HepG2 (cell line): ENCODE results near the gene TMEM215. TPM values are rescaled to one million over a fixed set of nuclear protein-coding genes. Genes with fewer than 3 reads are reported as not detected.

Source experiments
- ATAC-seq: fragments of 200-7000 bp; cut with Tn5 transposase; 3 replicates; pipeline ENCODE4 v1.9.1; 2020; ENCODE audit warnings: mild to moderate bottlenecking, moderate library complexity
- BruUV-seq: library from RNA; stranded (reverse); fragments of 400-500 nt; replicated peaks from 2 replicates; lab custom pipeline; 2021; lab: Mats Ljungman, UMichigan
- CTCF ChIA-PET: fragments of 300-600 bp; formaldehyde crosslinking; extraction: SDS; loops from one replicate; lab custom pipeline; 2021; ENCODE audit warnings: low total read pairs, inconsistent platforms, low intra/inter-chr PET ratio; lab: Yijun Ruan, JAX
- POLR2A ChIA-PET: fragments of 350-600 bp; sonication (Branson Sonifier 250); formaldehyde crosslinking; loops from one replicate; lab custom pipeline; 2020; ENCODE audit warnings: antibody characterized with exemption, inconsistent platforms; lab: Yijun Ruan, JAX
- DNase-seq: peaks from one replicate; pipeline ENCODE4 v3.0.0-alpha.2; 2015; ENCODE audit warnings: low spot score
- FAIRE-seq: peaks from 3 replicates; lab custom pipeline; 2011; peaks lifted over from hg19 to GRCh38; lab: Jason Lieb, UNC
- H2AFZ ChIP-seq: one replicate; pipeline ENCODE4 v1.6.1; 2011; ENCODE audit warnings: low read length, inconsistent platforms
- H3K27ac ChIP-seq: fragments of 300-600 bp; 3 replicates; pipeline ENCODE4 v1.8.0; 2011; ENCODE audit warnings: mixed run types, mild to moderate bottlenecking, mixed read lengths, low read length, inconsistent platforms; ENCODE audit not compliant: insufficient read depth; ENCODE audit errors: extremely low read length
- H3K27me3 ChIP-seq, 2 experiments: fragments of 200-600 bp in 1 of 2; 2 replicates in 1 of 2; 3 replicates in 1 of 2; pipeline versions ENCODE4 v1.6.0 to v1.8.0; 2011; ENCODE audit warnings: low read length in 2 of 2, mild to moderate bottlenecking in 2 of 2, moderate library complexity in 2 of 2, inconsistent platforms in 1 of 2; ENCODE audit not compliant: insufficient read depth in 2 of 2, control insufficient read depth in 1 of 2
- H3K36me3 ChIP-seq, 2 experiments: fragments of 200-600 bp in 1 of 2; replicated peaks in 1 of 2; 2 replicates in 1 of 2; 3 replicates in 1 of 2; pipeline versions ENCODE4 v1.5.1 to v1.8.0; 2011; ENCODE audit warnings: low read length in 2 of 2, inconsistent platforms in 1 of 2; ENCODE audit not compliant: insufficient read depth in 2 of 2, control insufficient read depth in 1 of 2
- H3K4me1 ChIP-seq: 2 replicates; pipeline ENCODE4 v1.5.1; 2012; ENCODE audit warnings: low read length, inconsistent platforms; ENCODE audit not compliant: insufficient read depth
- H3K4me2 ChIP-seq: 2 replicates; pipeline ENCODE4 v1.6.0; 2011; ENCODE audit warnings: low read depth, low read length, inconsistent platforms
- H3K4me3 ChIP-seq, 3 experiments: fragments of 200-600 bp in 1 of 3; sonication (generic), shearing (Covaris generic) in 1 of 3; replicated peaks in 1 of 3; 2 replicates each; pipeline ENCODE4 v1.5.1; 2011 to 2016; ENCODE audit warnings: low read length in 3 of 3, inconsistent platforms in 2 of 3, low read depth in 2 of 3, mild to moderate bottlenecking in 2 of 3, control low read depth in 1 of 3, mixed read lengths in 1 of 3; ENCODE audit not compliant: insufficient read depth in 1 of 3
- H3K79me2 ChIP-seq: one replicate; pipeline ENCODE4 v1.6.1; 2011; ENCODE audit warnings: low read length, inconsistent platforms; ENCODE audit not compliant: insufficient read depth
- H3K9ac ChIP-seq: 2 replicates; pipeline ENCODE4 v1.6.0; 2011; ENCODE audit warnings: mild to moderate bottlenecking, low read depth, low read length, inconsistent platforms; ENCODE audit not compliant: insufficient read depth
- H3K9me3 ChIP-seq: 2 replicates; pipeline ENCODE4 v1.5.1; 2012; ENCODE audit warnings: mild to moderate bottlenecking, low read length
- H4K20me1 ChIP-seq: 2 replicates; pipeline ENCODE4 v1.6.0; 2011; ENCODE audit warnings: inconsistent platforms, mild to moderate bottlenecking, low read length, moderate library complexity; ENCODE audit not compliant: insufficient read depth
- CBFB ChIP-seq: sonication (generic); formaldehyde crosslinking; IDR thresholded peaks from 2 replicates; pipeline ENCODE4 v1.4.0; 2020; ENCODE audit warnings: missing genetic modification reagents
- HNRNPUL1 ChIP-seq: fragments of 200-400 bp; formaldehyde crosslinking; IDR thresholded peaks from 2 replicates; pipeline ENCODE4 v1.6.1; 2017; ENCODE audit warnings: low read depth, mild to moderate bottlenecking, low read length, moderate library complexity
- NFATC3 ChIP-seq: sonication (generic); formaldehyde crosslinking; IDR thresholded peaks from 2 replicates; pipeline ENCODE4 v1.5.1; 2020; ENCODE audit warnings: mild to moderate bottlenecking, missing genetic modification reagents
- ZFP82 ChIP-seq: sonication (generic); formaldehyde crosslinking; IDR thresholded peaks from 2 replicates; pipeline ENCODE4 v1.5.1; 2020; ENCODE audit warnings: mild to moderate bottlenecking, missing genetic modification reagents, borderline replicate concordance
- ZNF644 ChIP-seq: IDR thresholded peaks from 2 replicates; pipeline ENCODE4 v1.6.1; 2016; ENCODE audit warnings: low read depth
- ZNF878 ChIP-seq: sonication (generic); formaldehyde crosslinking; IDR thresholded peaks from 2 replicates; pipeline ENCODE4 v1.8.1; 2023; ENCODE audit warnings: mild to moderate bottlenecking, missing genetic modification reagents, moderate library complexity
- ZSCAN31 ChIP-seq: sonication (generic); formaldehyde crosslinking; IDR thresholded peaks from 2 replicates; pipeline ENCODE4 v1.5.0; 2020; ENCODE audit warnings: low read depth, mild to moderate bottlenecking, missing genetic modification reagents
- WGBS: methylation state at CpG from one replicate; pipeline ENCODE4 v1.1.6; 2017; ENCODE audit warnings: low lambda C conversion rate; 5-methylcytosine and 5-hydroxymethylcytosine counted together
- in situ Hi-C: cut with HindIII; loops from 2 replicates; pipeline ENCODE4 v1.10.0; 2017; ENCODE audit warnings: low pct_unique_long_range_greater_than_20kb; ENCODE audit not compliant: extremely low pct_ligation_motif_present
- intact Hi-C: fragments of 100-400 bp; cut with micrococcal nuclease; formaldehyde crosslinking; loops from one replicate; pipeline ENCODE4 v1.10.0; 2022; ENCODE audit not compliant: unreplicated experiment
- polyA plus RNA-seq, 8 experiments: library from polyadenylated mRNA; depleted of rRNA in 3 of 8; stranded (reverse) in 7 of 8; unstranded in 1 of 8; fragments of >200 nt; fragmentation: Illumina TruSeq in 4 of 8; extraction: Trizol in 4 of 8; gene quantifications; 2 replicates each; pipeline versions ENCODE4 v1.2.1 to v1.2.3, GENCODE V29; 2011 to 2016; ENCODE audit warnings: low read depth in 4 of 8, missing spikeins in 1 of 8, mixed read lengths in 1 of 8; ENCODE audit not compliant: insufficient read depth in 1 of 8
- total RNA-seq, 5 experiments: library from RNA; depleted of rRNA; stranded (reverse); fragments of >200 nt; fragmentation: Illumina TruSeq; extraction: Trizol; gene quantifications; 2 replicates each; pipeline ENCODE4 v1.2.3, GENCODE V29; 2016; ENCODE audit warnings: low read depth in 1 of 5
- TF ChIP-seq, protein P1 (sequence below): sonication (generic); formaldehyde crosslinking; IDR thresholded peaks from one replicate; pipeline ENCODE4 v1.5.1; 2020; ENCODE audit warnings: mild to moderate bottlenecking, missing genetic modification reagents; ENCODE audit errors: not compliant biosample characterization
- TF ChIP-seq, protein P2 (sequence below): sonication (generic); formaldehyde crosslinking; IDR thresholded peaks from 2 replicates; pipeline ENCODE4 v1.8.1; 2023; ENCODE audit warnings: mild to moderate bottlenecking, missing genetic modification reagents
- TF ChIP-seq, protein P3 (sequence below): IDR thresholded peaks from 2 replicates; pipeline ENCODE4 v1.6.1; 2016; ENCODE audit warnings: low read depth
- TF ChIP-seq, protein P4 (sequence below): sonication (generic); formaldehyde crosslinking; IDR thresholded peaks from 2 replicates; pipeline ENCODE4 v1.5.1; 2020; ENCODE audit warnings: missing genetic modification reagents, mild to moderate bottlenecking, borderline replicate concordance

Gene TMEM215
- total and polyA plus RNA-seq, 2 of the 13 experiments (the other 11 are each of a cell fraction or from before 2014, with no cell fraction given), result not detected

DNA sequence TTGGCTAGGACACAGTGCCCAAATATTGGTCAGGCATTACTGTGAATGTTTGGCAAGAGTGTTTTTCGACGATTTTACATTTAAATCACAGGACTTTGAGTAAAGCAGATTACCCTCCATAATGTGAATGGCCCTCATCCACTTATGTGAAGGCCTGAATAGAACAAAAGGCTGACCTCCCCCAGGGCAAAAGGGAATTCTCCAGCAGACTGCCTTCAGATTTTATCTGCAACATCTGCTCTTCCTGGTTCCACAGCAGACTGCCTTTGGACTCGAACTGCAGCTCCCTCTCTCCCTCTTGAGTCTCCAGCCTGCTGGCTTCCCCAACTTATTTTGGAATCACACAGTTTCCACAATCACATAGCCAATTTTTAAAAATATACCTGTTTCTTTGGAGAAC is 7.1 kb upstream of the TMEM215 start (continued):
- TF ChIP-seq, protein P1, sequence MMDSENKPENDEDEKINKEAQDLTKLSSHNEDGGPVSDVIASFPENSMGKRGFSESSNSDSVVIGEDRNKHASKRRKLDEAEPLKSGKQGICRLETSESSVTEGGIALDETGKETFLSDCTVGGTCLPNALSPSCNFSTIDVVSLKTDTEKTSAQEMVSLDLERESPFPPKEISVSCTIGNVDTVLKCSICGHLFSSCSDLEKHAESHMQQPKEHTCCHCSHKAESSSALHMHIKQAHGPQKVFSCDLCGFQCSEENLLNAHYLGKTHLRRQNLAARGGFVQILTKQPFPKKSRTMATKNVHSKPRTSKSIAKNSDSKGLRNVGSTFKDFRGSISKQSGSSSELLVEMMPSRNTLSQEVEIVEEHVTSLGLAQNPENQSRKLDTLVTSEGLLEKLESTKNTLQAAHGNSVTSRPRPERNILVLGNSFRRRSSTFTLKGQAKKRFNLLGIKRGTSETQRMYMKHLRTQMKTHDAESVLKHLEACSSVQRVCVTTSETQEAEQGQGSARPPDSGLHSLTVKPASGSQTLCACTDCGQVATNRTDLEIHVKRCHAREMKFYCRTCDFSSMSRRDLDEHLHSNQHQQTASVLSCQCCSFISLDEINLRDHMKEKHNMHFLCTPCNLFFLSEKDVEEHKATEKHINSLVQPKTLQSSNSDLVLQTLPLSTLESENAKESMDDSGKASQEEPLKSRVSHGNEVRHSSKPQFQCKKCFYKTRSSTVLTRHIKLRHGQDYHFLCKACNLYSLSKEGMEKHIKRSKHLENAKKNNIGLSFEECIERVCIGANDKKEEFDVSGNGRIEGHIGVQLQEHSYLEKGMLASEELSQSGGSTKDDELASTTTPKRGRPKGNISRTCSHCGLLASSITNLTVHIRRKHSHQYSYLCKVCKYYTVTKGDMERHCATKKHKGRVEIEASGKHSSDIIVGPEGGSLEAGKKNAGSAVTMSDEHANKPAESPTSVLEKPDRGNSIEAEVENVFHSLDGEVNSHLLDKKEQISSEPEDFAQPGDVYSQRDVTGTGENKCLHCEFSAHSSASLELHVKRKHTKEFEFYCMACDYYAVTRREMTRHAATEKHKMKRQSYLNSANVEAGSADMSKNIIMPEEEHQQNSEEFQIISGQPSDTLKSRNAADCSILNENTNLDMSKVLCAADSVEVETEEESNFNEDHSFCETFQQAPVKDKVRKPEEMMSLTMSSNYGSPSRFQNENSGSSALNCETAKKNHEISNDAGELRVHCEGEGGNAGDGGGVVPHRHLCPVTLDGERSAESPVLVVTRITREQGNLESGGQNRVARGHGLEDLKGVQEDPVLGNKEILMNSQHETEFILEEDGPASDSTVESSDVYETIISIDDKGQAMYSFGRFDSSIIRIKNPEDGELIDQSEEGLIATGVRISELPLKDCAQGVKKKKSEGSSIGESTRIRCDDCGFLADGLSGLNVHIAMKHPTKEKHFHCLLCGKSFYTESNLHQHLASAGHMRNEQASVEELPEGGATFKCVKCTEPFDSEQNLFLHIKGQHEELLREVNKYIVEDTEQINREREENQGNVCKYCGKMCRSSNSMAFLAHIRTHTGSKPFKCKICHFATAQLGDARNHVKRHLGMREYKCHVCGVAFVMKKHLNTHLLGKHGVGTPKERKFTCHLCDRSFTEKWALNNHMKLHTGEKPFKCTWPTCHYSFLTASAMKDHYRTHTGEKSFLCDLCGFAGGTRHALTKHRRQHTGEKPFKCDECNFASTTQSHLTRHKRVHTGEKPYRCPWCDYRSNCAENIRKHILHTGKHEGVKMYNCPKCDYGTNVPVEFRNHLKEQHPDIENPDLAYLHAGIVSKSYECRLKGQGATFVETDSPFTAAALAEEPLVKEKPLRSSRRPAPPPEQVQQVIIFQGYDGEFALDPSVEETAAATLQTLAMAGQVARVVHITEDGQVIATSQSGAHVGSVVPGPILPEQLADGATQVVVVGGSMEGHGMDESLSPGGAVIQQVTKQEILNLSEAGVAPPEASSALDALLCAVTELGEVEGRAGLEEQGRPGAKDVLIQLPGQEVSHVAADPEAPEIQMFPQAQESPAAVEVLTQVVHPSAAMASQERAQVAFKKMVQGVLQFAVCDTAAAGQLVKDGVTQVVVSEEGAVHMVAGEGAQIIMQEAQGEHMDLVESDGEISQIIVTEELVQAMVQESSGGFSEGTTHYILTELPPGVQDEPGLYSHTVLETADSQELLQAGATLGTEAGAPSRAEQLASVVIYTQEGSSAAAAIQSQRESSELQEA (CRISPR knock-in tag), result no peak
- TF ChIP-seq, all 625 proteins: peak for 0

DNA sequence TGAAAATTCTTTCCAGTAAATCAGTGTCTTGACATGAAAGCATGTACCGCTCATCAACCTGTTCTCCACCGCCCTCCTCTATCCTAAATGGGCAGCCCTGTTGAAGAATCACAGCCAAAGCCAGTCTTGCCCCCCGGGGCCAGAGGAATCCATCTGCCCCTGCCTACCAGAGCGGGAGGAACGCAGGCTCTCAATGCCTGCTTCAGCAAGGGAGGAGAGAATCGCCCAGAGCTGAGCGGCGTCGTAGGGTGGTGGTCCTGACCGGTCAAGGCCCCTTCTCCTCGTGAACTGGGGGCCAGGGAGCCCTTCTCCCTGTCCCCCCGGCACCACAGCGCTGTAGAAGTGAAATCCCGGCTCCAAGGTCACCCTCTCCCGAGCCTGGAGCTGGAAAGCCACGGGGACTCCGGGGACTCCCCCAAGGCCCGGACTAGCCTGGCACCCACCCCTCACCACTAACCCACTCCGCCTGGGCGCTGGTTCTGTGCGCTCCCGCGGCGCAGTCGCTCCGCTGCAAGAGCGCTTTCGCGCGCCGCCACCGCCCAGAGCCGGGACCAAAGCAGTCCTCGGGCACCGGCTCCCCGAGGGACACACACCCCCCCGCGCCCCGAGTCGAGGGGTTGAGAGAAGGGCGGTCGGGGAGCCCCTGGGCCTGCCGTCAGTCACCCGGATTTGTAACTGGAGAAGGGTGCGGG is 718 bp upstream of the TMEM215 start:
- Histone ChIP-seq H3K4me2 (no peak overlapping the region), H4K20me1 (no peaks in the 10 kb centered on the region), H2AFZ (no peak overlapping the region), H3K27ac (no peak overlapping the region), H3K4me1 (no peaks in the 10 kb centered on the region), H3K9ac (no peak overlapping the region), H3K36me3 (no peaks in the 10 kb centered on the region), H3K4me3 (no peak overlapping the region), H3K27me3 (peaks cover 7 to 42% of the 10 kb centered on the region in 2 experiments; a peak in 4 of 5 replicates), H3K79me2 (no peaks in the 10 kb centered on the region), H3K9me3 (no peaks in the 10 kb centered on the region)
- POLR2A ChIA-PET, result no interaction called here
- intact Hi-C loops (no loop called here), in situ Hi-C loops (no loop called here)
- ATAC-seq (no peak; the same call in 1 of the 3 replicates), DNase-seq (no peak), FAIRE-seq (no peak)
- CTCF ChIA-PET, result no interaction called here
- 75% methylated on average over 8 of the region's 45 CpGs for WGBS
- no TSS peak for BruUV-seq
- TF ChIP-seq ZNF644 (no peak), HNRNPUL1 (no peak), ZFP82 (no peak), NFATC3 (no peak), ZSCAN31 (no peak), CBFB (CRISPR knock-in tag) (no peak), ZNF878 (CRISPR knock-in tag) (no peak)
- TF ChIP-seq, protein P2, sequence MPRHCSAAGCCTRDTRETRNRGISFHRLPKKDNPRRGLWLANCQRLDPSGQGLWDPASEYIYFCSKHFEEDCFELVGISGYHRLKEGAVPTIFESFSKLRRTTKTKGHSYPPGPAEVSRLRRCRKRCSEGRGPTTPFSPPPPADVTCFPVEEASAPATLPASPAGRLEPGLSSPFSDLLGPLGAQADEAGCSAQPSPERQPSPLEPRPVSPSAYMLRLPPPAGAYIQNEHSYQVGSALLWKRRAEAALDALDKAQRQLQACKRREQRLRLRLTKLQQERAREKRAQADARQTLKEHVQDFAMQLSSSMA (CRISPR knock-in tag), result no peak
- TF ChIP-seq, protein P3, sequence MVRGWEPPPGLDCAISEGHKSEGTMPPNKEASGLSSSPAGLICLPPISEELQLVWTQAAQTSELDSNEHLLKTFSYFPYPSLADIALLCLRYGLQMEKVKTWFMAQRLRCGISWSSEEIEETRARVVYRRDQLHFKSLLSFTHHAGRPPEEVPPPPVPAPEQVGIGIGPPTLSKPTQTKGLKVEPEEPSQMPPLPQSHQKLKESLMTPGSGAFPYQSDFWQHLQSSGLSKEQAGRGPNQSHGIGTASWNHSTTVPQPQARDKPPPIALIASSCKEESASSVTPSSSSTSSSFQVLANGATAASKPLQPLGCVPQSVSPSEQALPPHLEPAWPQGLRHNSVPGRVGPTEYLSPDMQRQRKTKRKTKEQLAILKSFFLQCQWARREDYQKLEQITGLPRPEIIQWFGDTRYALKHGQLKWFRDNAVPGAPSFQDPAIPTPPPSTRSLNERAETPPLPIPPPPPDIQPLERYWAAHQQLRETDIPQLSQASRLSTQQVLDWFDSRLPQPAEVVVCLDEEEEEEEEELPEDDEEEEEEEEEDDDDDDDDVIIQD (CRISPR knock-in tag), result no peak
- TF ChIP-seq, protein P4, sequence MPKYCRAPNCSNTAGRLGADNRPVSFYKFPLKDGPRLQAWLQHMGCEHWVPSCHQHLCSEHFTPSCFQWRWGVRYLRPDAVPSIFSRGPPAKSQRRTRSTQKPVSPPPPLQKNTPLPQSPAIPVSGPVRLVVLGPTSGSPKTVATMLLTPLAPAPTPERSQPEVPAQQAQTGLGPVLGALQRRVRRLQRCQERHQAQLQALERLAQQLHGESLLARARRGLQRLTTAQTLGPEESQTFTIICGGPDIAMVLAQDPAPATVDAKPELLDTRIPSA (CRISPR knock-in tag), result no peak
